Stimulated activated CD4-positive, alpha-beta T cell treated with anti-CD3 and anti-CD28 coated beads, TNF-alpha, amount 100 ng/mL, for 1 hour (primary cell): ENCODE data around the gene NDUFS1.

Experiments used
- DNase-seq, 3 donors: peaks; one replicate each; pipeline ENCODE4 v3.0.0-alpha.2; 2020; ENCODE audit warnings: low read depth in 3 of 3, low spot score in 1 of 3

The NDUFS1 gene

DNA sequence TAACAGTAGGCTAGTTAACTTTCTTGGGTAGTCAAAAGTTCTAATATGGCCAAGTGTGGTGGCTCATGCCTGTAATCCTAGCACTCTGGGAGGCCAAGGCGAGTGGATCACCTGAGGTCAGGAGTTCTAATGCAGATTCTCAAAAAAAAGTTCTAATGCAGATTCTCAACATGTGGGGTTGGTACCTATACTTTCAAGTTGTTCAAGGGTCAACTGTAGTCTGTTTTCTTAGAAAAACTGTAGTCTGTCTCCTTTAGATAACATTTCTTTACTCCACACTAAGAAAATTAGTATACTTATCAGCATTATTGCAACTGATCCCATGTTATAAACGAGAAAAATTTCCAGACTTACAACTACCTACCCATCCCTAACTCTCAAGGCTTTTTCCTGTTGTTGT is 89.8 kb downstream of the NDUFS1 start:
- no peak for DNase-seq

DNA sequence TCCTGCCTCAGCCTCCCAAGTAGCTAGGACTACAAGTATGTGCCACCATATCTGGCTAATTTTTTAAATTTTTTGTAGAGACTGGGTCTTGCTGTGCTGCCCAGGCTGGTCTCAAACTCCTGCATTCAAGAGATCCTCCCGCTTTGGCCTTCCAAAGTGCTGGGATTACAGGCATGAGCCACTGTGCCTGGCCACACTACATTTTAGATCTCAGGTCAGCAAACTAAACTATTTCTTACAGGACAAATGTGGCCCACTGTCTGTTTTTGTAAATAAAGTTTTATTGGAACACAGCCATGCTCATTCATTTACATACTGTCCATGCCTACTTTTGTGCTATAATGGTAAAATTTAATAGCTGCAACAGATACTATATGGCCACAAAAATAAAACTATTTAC is 91.0 kb downstream of the NDUFS1 start:
- no peak for DNase-seq
